ENCODE results near the gene TIE1. TPM values are rescaled to one million over a fixed set of nuclear protein-coding genes. Genes with fewer than 3 reads are reported as not detected.

The TIE1 gene
- total RNA-seq, 4 donors from 2014 or later = 15.9 to 27.9 (median 20.7) TPM

DNA sequence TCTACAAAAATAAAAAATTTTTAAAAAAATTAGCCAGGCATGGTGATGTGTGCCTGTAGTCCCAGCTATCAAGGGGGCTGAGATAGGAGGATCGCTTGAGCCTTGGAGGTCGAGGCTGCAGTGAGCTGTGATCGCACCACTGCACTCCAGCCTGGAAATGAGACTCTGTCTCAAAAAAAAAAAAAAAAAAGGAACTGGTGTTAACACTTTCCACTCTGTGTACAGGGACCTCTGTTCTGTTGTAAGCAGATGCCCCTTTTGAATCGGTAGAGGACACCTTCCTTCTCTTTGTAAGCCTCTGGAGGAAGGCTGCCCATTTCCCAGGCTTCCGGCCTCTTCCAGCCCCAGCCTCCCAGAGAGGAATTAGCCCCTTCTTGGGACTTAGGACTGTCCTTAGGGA, 8.1 kb upstream of the TIE1 start:
- intact Hi-C loops (cut with DNase I; ENCODE audit: low total_unique reads) (no loop called here), in situ Hi-C loops (cut with MboI; ENCODE audit: low sequenced_read_pairs in 4 of 4) (no loop called here)
- DNase-seq = no peak
- H3K36me3 ChIP-seq = no peaks in the 10 kb centered on the region
- no peak for ATAC-seq
- no peak overlapping the region for H3K4me3 ChIP-seq
- peaks cover 19 to 33% of the 10 kb centered on the region in 2 donors for H3K4me1 ChIP-seq
- no peak for TF ChIP-seq CTCF (IDR thresholded peaks at IDR 0.05 in 4 of 5, conservative IDR thresholded peaks at IDR 0.05 in 1 of 5)
- no peak for TF ChIP-seq POLR2A (IDR thresholded peaks at IDR 0.05)
- no peaks in the 10 kb centered on the region for H3K9me3 ChIP-seq
- H3K27me3 ChIP-seq = no peaks in the 10 kb centered on the region
- H3K27ac ChIP-seq = peak overlapping the region; percentile 76 to 84 (median 82)

DNA sequence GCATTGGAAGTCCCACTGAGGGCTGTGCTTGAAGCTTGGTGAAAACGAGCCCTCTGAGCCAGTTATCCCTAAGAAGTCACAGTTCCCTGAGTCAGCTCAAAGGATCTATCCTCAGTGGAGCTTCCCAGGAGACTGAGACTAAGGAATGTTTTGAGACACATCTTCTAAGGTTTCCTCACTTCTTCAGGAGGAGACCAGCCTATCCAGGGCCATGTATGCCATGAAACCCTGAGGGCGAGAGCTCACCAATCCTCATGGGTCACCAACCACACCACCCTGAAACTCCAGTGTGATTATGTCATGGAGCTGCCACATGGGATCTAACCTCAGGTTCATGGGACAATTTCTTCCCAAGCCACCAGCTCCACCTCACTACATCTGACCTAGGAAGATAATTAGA, 7.6 kb upstream of the TIE1 start:
- in situ Hi-C loops (cut with MboI; ENCODE audit: low sequenced_read_pairs in 4 of 4) = no loop called here
- no peaks in the 10 kb centered on the region for H3K9me3 ChIP-seq
- DNase-seq = no peak
- peaks cover 19 to 33% of the 10 kb centered on the region in 2 donors for H3K4me1 ChIP-seq
- intact Hi-C loops (cut with DNase I; ENCODE audit: low total_unique reads) = no loop called here
- TF ChIP-seq CTCF (IDR thresholded peaks at IDR 0.05 in 4 of 5, conservative IDR thresholded peaks at IDR 0.05 in 1 of 5) (no peak), POLR2A (IDR thresholded peaks at IDR 0.05) (no peak)
- peak overlapping the region; percentile 76 to 84 (median 82) for H3K27ac ChIP-seq
- no peaks in the 10 kb centered on the region for H3K27me3 ChIP-seq
- no peaks in the 10 kb centered on the region for H3K36me3 ChIP-seq
- H3K4me3 ChIP-seq = no peak overlapping the region
- no peak for ATAC-seq

- Histone ChIP-seq H3K4me1 (peaks cover 19 to 33% of the 10 kb centered on the region in 2 donors), H3K9me3 (no peaks in the 10 kb centered on the region), H3K27ac (peak overlapping the region; percentile 76 to 84 (median 82)), H3K36me3 (no peaks in the 10 kb centered on the region), H3K4me3 (no peak overlapping the region), H3K27me3 (no peaks in the 10 kb centered on the region)
- ATAC-seq (peak; percentile 83), DNase-seq (no peak)
- in situ Hi-C loops (cut with MboI; ENCODE audit: low sequenced_read_pairs in 4 of 4) = no loop called here
- TF ChIP-seq CTCF (IDR thresholded peaks at IDR 0.05 in 4 of 5, conservative IDR thresholded peaks at IDR 0.05 in 1 of 5) (no peak), POLR2A (IDR thresholded peaks at IDR 0.05) (peak; percentile 7 to 33)
- intact Hi-C loops (cut with DNase I; ENCODE audit: low total_unique reads) = no loop called here
Observed at GRCh38 chr1:43293896-43294760, 6.7 kb upstream of the TIE1 start.

- TF ChIP-seq CTCF (IDR thresholded peaks at IDR 0.05 in 4 of 5, conservative IDR thresholded peaks at IDR 0.05 in 1 of 5) (no peak), POLR2A (IDR thresholded peaks at IDR 0.05) (no peak)
- Histone ChIP-seq H3K4me1 (peaks cover 19 to 33% of the 10 kb centered on the region in 2 donors), H3K9me3 (no peaks in the 10 kb centered on the region), H3K36me3 (no peaks in the 10 kb centered on the region), H3K27ac (peak overlapping the region; percentile 76 to 84 (median 82)), H3K4me3 (no peak overlapping the region), H3K27me3 (no peaks in the 10 kb centered on the region)
- in situ Hi-C loops (cut with MboI; ENCODE audit: low sequenced_read_pairs in 4 of 4) = no loop called here
- DNase-seq (no peak), ATAC-seq (no peak)
- intact Hi-C loops (cut with DNase I; ENCODE audit: low total_unique reads) = loop anchor here (5.0 kb wide), 1 partner anchor 63 kb away; the partner anchor contains the start of gene CDC20
Observed at GRCh38 chr1:43294761-43295160, 6.0 kb upstream of the TIE1 start.
